ENCODE measurements around the gene SLC4A3. TPM values are rescaled to one million over a fixed set of nuclear protein-coding genes. Genes with fewer than 3 reads are reported as not detected.
A peak's percentile ranks its signal among the peaks of the same experiment; 100 is the strongest.

SLC4A3 gene
- total and polyA plus RNA-seq, 2 of the 13 experiments (the other 11 are each of a cell fraction or from before 2014, with no cell fraction given): 0.18 to 0.95 TPM

DNA sequence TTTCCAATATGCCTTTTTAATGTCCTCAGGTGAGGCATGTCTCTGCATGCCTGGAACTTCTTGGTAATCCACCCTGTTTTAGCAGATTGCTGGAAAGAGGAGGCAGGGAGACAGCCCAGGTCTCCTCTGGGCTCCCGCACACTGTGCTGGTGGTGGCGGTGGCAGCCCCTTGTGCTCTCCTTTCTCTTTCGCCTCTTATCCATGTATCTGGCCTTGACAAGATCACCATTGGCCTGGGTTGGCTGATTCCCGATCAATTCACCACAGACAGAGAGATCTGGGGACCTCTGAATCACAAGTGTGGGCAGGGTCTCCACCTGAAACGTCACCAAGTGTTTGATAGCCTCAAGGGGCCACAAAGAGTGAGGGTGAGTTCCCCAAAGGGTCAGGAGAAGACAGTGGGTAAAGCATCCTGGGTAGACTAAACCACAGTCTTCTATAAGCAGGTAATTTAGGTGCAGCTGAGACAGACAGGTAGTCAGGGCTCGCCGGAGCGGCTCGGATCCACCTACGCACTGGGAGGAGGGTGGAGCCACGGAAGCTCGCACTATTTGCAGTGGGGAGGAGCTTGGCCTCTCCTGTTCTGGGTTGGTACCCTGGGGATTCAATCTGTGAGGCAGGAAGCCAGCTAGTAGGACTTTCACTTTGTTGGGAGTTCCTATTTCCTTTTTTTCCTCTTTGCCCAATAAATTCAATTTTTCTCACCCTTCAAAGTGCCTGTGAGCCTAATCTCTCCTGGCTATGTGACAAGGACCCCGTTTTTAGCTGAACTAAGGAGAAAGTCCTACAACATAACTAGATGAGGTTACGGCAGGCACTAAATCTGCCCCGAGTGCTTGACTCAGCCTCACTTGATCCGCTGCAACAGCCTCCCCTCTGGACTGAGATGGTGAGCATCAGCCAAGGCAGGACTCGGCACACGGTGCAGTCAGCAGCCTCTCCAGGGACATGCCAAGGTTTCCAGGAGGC, 57.6 kb downstream of the SLC4A3 start (continued):
- TF ChIP-seq TFAP4 (IDR thresholded peaks at IDR 0.05; ENCODE audit: borderline replicate concordance, low read depth) (0 out of 2 replicates have a peak, but pooled peaks have one; percentile 10), HNF4A (CRISPR knock-in tag; IDR thresholded peaks at IDR 0.05) (no peak), ZFP36 (IDR thresholded peaks at IDR 0.05; ENCODE audit: borderline replicate concordance, low read depth, low read length, partially characterized antibody) (no peak), MTF2 (CRISPR knock-in tag; IDR thresholded peaks at IDR 0.05; ENCODE audit: borderline replicate concordance) (peak; percentile 72; the same call in 1 of the 2 replicates), BCL3 (CRISPR knock-in tag; IDR thresholded peaks at IDR 0.05) (peak; percentile 79; the same call in 1 of the 2 replicates), MAF1 (CRISPR knock-in tag; IDR thresholded peaks at IDR 0.05; ENCODE audit: borderline replicate concordance) (no peak), TAF1 (CRISPR knock-in tag; IDR thresholded peaks at IDR 0.05) (peak; percentile 50; the same call in 1 of the 2 replicates), KDM5B (CRISPR knock-in tag; IDR thresholded peaks at IDR 0.05; ENCODE audit: borderline replicate concordance) (no peak), TSC22D2 (CRISPR knock-in tag; IDR thresholded peaks at IDR 0.05; ENCODE audit: borderline replicate concordance) (peak; percentile 24; the same call in 1 of the 2 replicates), IRF2 (CRISPR knock-in tag; IDR thresholded peaks at IDR 0.05) (0 out of 2 replicates have a peak, but pooled peaks have one; percentile 30), ZNF33B (CRISPR knock-in tag; IDR thresholded peaks at IDR 0.05) (0 out of 2 replicates have a peak, but pooled peaks have one; percentile 27), ZFP36L2 (CRISPR knock-in tag; IDR thresholded peaks at IDR 0.05) (no peak), ZNF263 (CRISPR knock-in tag; IDR thresholded peaks at IDR 0.05) (peak; percentile 81; the same call in 1 of the 2 replicates), ARID5B (CRISPR knock-in tag; IDR thresholded peaks at IDR 0.05) (0 out of 2 replicates have a peak, but pooled peaks have one; percentile 26), SAP130 (CRISPR knock-in tag; IDR thresholded peaks at IDR 0.05; ENCODE audit: low read depth) (peak; percentile 36), SOX13 (IDR thresholded peaks at IDR 0.05) (no peak), SOX13 (CRISPR knock-in tag; conservative IDR thresholded peaks at IDR 0.05 in 1 of 2, IDR thresholded peaks at IDR 0.05 in 1 of 2) (0 out of 4 replicates have a peak, but pooled peaks of 1 of the 2 experiments have one; percentile 15), PITX1 (CRISPR knock-in tag; IDR thresholded peaks at IDR 0.05) (0 out of 2 replicates have a peak, but pooled peaks have one; percentile 29), KMT2A (CRISPR knock-in tag; IDR thresholded peaks at IDR 0.05) (no peak), SCMH1 (CRISPR knock-in tag; IDR thresholded peaks at IDR 0.05; ENCODE audit: borderline replicate concordance) (no peak), NFIB (CRISPR knock-in tag; IDR thresholded peaks at IDR 0.05; ENCODE audit: borderline replicate concordance) (no peak)
- TF ChIP-seq, protein P1, sequence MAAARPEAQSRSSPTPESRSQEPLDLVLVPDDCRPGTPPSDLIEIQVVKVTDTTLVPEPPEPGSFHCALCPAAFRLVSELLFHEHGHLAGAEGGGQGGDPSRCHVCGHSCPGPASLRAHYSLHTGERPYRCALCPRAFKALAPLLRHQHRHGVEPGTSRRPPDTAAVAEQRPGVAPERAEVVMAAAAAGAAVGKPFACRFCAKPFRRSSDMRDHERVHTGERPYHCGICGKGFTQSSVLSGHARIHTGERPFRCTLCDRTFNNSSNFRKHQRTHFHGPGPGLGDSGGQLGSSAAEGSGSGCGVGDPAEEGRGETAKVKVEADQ (CRISPR knock-in tag; IDR thresholded peaks at IDR 0.05; ENCODE audit: borderline replicate concordance): peak; percentile 73; the same call in 1 of the 2 replicates
